K562 (cell line): Measurements from ENCODE around the gene KCNE1. TPM values are rescaled to one million over a fixed set of nuclear protein-coding genes. Genes with fewer than 3 reads are reported as not detected.

ENCODE experiments used
- AFF1 ChIP-seq, 2 experiments: fragments of 450-650 bp; IDR thresholded peaks; 2 replicates each; pipeline ENCODE4 v1.6.1; 2018; ENCODE audit warnings: mild to moderate bottlenecking in 2 of 2, low read depth in 1 of 2; ENCODE audit not compliant: partially characterized antibody in 2 of 2
- ARHGAP35 ChIP-seq: fragments of 450-650 bp; IDR thresholded peaks from 2 replicates; pipeline ENCODE4 v1.6.1; 2018; ENCODE audit not compliant: partially characterized antibody
- C11orf30 ChIP-seq: fragments of 450-650 bp; IDR thresholded peaks from 2 replicates; pipeline ENCODE4 v1.6.1; 2016; ENCODE audit warnings: low read depth, mild to moderate bottlenecking
- CBFA2T2 ChIP-seq: fragments of 450-650 bp; conservative IDR thresholded peaks from 2 replicates; pipeline ENCODE4 v1.6.1; 2017; ENCODE audit warnings: mild to moderate bottlenecking
- CBX8 ChIP-seq: fragments of 200-600 bp; sonication (generic); IDR thresholded peaks from 2 replicates; pipeline ENCODE4 v1.6.1; 2012; ENCODE audit warnings: borderline replicate concordance, mixed run types, low read depth, mild to moderate bottlenecking, moderate library complexity, mixed read lengths, low read length, control low read depth, inconsistent platforms; ENCODE audit not compliant: poor library complexity, severe bottlenecking; ENCODE audit errors: extremely low read depth
- COPS2 ChIP-seq: fragments of 450-650 bp; conservative IDR thresholded peaks from 2 replicates; pipeline ENCODE4 v1.6.1; 2016; ENCODE audit warnings: mild to moderate bottlenecking, moderate library complexity
- CTBP1 ChIP-seq: fragments of 450-650 bp; IDR thresholded peaks from 2 replicates; pipeline ENCODE4 v1.6.1; 2016; ENCODE audit warnings: borderline replicate concordance
- E4F1 ChIP-seq: fragments of 250-450 bp; sonication (Bioruptor Pico); IDR thresholded peaks from 2 replicates; pipeline ENCODE4 v1.5.0; 2021; ENCODE audit warnings: mild to moderate bottlenecking, borderline replicate concordance
- GTF2F1 ChIP-seq: IDR thresholded peaks from 2 replicates; pipeline ENCODE4 v1.6.1; 2011; ENCODE audit warnings: low read depth, low read length, improper control_type of control experiment
- HCFC1 ChIP-seq: IDR thresholded peaks from 2 replicates; pipeline ENCODE4 v1.6.1; 2012; ENCODE audit warnings: low read depth, low read length, improper control_type of control experiment
- JUN ChIP-seq, 2 experiments: sonication (generic) in 1 of 2; formaldehyde crosslinking in 1 of 2; IDR thresholded peaks; 2 replicates each; pipeline versions ENCODE4 v1.6.1 to v1.8.0; 2012 to 2022; ENCODE audit warnings: borderline replicate concordance in 2 of 2, mild to moderate bottlenecking in 2 of 2, improper control_type of control experiment in 1 of 2, low read depth in 1 of 2, low read length in 1 of 2, missing genetic modification reagents in 1 of 2
- NFIC ChIP-seq: fragments of 450-650 bp; IDR thresholded peaks from 2 replicates; pipeline ENCODE4 v1.6.1; 2017; ENCODE audit warnings: mild to moderate bottlenecking, inconsistent platforms
- POLR2AphosphoS5 ChIP-seq: IDR thresholded peaks from 2 replicates; pipeline ENCODE4 v1.6.1; 2011; ENCODE audit warnings: mild to moderate bottlenecking, low read depth, low read length, moderate library complexity; ENCODE audit not compliant: control insufficient read depth, insufficient read depth
- SMAD1 ChIP-seq: fragments of 150-350 bp; IDR thresholded peaks from 2 replicates; pipeline ENCODE4 v1.6.1; 2014; ENCODE audit warnings: low read length, low read depth; ENCODE audit not compliant: partially characterized antibody
- SNAPC5 ChIP-seq: fragments of 250-450 bp; sonication (Bioruptor Pico); IDR thresholded peaks from 2 replicates; pipeline ENCODE4 v1.8.0; 2021; ENCODE audit warnings: moderate library complexity, mild to moderate bottlenecking, inconsistent platforms
- TAF9B ChIP-seq: fragments of 450-650 bp; IDR thresholded peaks from 2 replicates; pipeline ENCODE4 v1.6.1; 2018; ENCODE audit warnings: mild to moderate bottlenecking; ENCODE audit not compliant: partially characterized antibody
- TCF15 ChIP-seq: fragments of 250-450 bp; sonication (Bioruptor Pico); IDR thresholded peaks from 2 replicates; pipeline ENCODE4 v1.8.0; 2022; ENCODE audit warnings: moderate library complexity, mild to moderate bottlenecking, inconsistent platforms
- ZNF785 ChIP-seq: fragments of 250-450 bp; sonication (Bioruptor Pico); IDR thresholded peaks from 2 replicates; pipeline ENCODE4 v1.4.0; 2020; ENCODE audit warnings: mild to moderate bottlenecking
- polyA plus RNA-seq, 8 experiments: library from polyadenylated mRNA; depleted of rRNA in 4 of 8; stranded (reverse) in 5 of 8; unstranded in 3 of 8; fragments of >200 nt; fragmentation: Nextera tagmentation in 2 of 8; fragmentation: Illumina TruSeq in 1 of 8; extraction: Ambion mirVana in 2 of 8; extraction: Trizol in 1 of 8; gene quantifications; 2 replicates each; pipeline versions ENCODE4 v1.2.1 to v1.2.3, GENCODE V29; 2011 to 2014; ENCODE audit warnings: inconsistent platforms in 1 of 8, missing spikeins in 1 of 8
- total RNA-seq, 7 experiments: library from RNA; depleted of rRNA in 6 of 7; stranded (reverse); fragments of >200 nt in 6 of 7; fragmentation: Illumina TruSeq in 2 of 7; extraction: Trizol in 2 of 7; gene quantifications; 2 replicates each; pipeline versions ENCODE4 v1.2.1 to v1.2.3, GENCODE V29; 2011 to 2021; ENCODE audit warnings: low replicate concordance in 1 of 7

KCNE1 gene
- total and polyA plus RNA-seq, 9 of the 15 experiments (the other 6 are each of a cell fraction or from before 2014, with no cell fraction given) = 0.05 to 0.22 (median 0.11) TPM; not detected in 3

- TF ChIP-seq JUN (IDR thresholded peaks at IDR 0.05; ENCODE audit: borderline replicate concordance, low read depth, low read length) (no peak), JUN (CRISPR knock-in tag; IDR thresholded peaks at IDR 0.05; ENCODE audit: borderline replicate concordance) (no peak), ARHGAP35 (no peak), COPS2 (no peak), TAF9B (no peak), AFF1 (IDR thresholded peaks at IDR 0.05; ENCODE audit: low read depth in 1 of 2, partially characterized antibody in 2 of 2) (no peak), SNAPC5 (CRISPR knock-in tag) (no peak), CTBP1 (peak; percentile 37; the same call in 1 of the 2 replicates), GTF2F1 (0 out of 2 replicates have a peak, but pooled peaks have one; percentile 44), C11orf30 (no peak), NFIC (peak; percentile 100), CBFA2T2 (0 out of 2 replicates have a peak, but pooled peaks have one; percentile 6), SMAD1 (peak; percentile 100), ZNF785 (no peak), TCF15 (CRISPR knock-in tag) (no peak), E4F1 (CRISPR knock-in tag) (no peak), HCFC1 (no peak), POLR2AphosphoS5 (peak; percentile 30; the same call in 1 of the 2 replicates), CBX8 (no peak)
These were observed 32.1 kb upstream of the KCNE1 start (continued) for GRCh38 chr21:34544032-34544496.
